HG02970 (cell line): ENCODE data around the gene DNAJC5.

ENCODE experiments used
- ATAC-seq: cut with Tn5 transposase; IDR thresholded peaks from one replicate; pipeline ENCODE4 v1.9.1; 2021; ENCODE audit warnings: mild to moderate bottlenecking, moderate library complexity, moderate number of reproducible peaks; ENCODE audit not compliant: unreplicated experiment, low FRiP score

The DNAJC5 gene

DNA sequence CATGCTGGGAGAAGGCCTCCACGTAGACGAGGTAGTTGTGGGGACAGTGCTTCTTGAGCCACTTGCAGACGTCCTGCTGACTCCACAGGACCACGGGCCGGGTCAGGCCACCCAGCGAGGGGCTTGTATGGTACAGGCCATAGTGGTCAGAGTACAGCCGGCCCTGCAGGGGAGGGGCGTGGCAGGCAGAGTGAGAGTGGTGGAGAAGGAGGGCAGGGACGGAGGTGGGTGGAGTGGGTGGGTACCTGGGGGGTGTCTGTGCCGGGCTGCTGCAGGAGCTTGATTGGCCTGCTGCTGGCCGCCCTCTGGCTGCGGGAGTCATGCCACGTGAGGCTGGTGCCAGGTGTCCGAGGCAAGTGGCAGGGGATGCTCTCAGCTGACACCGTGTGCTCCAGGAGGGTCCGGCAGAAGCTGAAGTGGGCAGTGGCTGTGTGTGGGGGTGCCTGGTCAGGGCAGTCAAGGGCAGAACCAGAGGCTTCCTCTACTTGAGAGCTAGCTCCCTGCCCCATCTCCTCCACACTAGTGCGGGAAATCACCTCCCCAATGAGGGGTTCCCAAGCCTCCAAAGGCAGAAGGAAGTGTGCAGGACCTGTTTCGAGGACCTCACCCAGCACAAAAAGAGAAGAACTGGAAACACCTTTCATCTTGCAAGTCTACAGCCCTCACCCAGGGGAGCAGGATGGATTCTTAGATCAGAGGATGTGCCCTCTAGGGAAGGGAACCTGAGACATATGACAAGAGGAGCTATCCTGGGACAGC, 82.2 kb downstream of the DNAJC5 start:
- ATAC-seq: no peak

DNA sequence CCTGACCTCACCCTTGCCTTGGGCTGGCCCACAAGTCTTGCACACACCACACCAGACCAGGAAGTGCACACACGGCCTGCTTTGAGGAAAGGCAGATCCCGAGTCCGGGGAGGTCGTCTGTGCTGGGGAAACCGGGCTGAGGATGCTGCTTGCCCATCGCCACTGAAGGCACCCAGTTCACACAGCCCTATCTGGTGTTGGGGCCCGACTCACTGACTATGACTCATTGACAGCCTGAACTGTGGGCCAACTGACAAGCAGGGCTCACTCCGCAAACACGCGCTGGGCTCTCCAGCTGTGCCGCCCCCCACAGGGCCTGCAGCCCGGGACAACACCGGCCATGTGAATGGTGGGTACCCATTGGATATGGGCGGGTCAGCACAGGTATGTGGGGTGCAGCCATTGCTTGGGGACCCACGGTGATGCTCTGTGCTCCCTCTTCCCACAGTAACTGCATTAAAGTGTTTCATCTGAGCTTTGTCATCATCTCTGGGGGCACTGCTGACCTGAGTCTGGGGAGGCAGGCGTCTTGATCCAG, 82.9 kb downstream of the DNAJC5 start:
- ATAC-seq: no peak

DNA sequence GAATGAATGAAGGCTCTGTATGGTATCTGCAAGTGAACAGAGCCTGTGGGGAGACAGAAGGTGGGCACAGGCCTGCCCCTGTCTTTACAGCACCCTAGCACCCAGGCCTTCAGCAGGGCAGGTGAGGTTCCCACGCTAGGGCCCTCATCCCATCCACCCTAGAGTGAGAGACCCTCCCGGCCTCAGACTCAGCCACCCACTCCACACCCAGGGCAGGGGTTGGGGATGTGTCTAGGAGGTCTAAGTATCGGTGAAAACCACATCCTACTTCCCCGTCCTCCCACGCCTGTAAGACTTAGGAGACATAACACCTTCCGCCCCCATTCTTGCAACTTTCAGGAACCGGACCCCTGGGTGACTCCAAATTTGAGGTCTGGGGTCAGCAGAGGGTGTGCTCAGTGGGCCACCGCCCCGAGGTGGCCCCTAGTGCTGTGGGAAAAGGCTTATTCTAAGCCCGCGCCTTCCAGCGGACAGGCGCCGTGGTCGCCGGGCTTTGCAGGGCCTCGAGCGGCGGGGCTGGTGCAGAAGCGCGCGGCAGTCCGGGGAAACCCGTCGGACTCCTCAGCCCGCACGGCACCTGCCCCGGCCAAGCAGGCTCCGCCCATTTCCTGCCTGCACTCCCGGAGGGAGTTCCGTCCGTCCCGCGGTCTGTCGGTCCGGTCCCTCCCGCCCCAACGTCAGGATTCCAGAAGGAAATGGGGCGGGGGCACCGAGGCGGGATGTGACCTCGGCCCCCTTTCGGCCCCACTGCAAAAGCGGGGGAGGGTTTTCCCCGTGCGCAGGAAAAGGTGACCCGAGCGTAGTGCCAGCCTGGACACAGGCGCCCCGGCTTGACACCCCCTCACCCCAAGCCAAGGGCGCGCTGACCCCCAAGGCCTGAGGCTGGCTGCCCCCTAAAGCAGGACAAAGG, 83.6 kb downstream of the DNAJC5 start:
- no peak for ATAC-seq

DNA sequence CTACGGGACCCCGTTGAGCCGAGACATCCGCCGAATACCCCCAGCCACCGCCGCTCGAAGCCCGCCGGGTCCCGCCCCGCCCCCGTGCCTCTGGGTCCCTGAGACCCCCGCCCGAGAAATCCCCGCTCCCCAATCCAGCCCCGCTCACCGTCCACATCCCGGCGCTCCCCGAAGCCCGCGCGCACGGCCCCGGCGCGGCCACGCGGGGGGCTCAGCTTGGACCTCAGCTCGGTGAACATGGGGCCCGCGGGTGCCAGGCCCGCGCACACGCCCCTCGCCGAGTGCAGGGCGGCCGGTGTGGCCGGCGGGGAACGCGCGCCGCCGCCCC, 84.3 kb downstream of the DNAJC5 start:
- no peak for ATAC-seq

DNA sequence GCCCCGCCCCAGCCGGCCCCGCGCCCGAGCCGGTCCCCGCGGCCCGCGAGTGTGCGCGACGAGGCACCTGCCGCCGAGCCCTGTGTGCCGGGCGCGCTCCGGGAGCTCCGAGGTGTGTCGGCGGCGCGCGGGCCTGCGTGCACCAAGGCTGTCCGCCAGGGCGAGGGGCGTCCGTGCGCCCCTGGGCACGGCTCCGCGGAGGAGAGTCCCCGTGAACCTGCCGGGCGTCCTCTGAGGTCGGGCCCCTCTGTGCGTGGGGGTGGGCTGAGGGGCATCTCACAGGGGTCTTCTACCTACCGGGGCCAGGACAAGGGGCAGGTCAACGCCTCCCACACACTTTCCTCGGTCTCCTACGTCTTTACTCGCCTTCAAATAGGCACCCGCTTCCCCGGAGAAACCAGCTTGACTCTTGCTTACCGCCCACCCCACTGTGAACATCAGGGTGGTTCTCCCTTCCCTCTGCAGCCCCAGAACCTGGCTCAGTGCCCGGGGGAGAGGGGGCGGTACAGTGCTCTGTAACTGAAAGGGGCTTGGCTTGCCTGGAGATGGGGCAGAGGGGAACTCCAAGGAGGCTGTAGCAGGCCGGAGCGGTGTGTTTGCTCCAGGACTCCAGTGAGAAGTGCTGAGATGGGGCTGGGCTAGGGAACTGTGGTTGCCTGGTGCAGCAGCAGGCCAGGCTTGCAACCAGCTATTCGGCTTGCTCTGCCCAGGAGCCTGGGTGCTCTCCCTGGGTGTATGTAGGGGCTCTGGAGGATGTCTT, 84.8 kb downstream of the DNAJC5 start, which contains the start of gene SAMD10:
Gene SAMD10, minus strand, starts transcription at position 86 of the 760 bp plus-strand sequence. CDS start 175 bp downstream, outside the sequence.
- peak; percentile 26 for ATAC-seq

DNA sequence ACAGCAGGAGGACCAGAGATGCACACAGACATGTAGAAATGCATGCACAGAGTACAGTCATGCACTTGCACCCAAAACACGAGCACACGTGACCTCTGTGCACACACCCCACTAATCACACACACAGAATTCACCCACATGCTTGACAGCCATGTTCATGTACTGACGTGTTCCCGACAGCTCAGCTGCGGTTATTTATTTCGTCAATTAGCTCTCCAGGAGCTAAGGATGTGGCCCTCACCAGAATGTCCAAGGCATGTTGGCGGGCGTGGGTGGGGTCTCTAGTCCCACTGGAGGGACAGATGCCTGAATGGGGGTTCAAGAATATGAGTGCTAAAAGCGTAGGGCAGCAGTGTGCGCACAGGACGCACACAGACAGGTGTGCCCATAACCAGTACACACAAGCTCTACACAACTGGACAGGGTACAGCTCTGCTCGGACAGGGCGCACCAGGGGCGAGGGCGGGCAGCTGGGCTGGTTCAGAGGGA, 85.4 kb downstream of the DNAJC5 start:
- peak; percentile 18 for ATAC-seq

DNA sequence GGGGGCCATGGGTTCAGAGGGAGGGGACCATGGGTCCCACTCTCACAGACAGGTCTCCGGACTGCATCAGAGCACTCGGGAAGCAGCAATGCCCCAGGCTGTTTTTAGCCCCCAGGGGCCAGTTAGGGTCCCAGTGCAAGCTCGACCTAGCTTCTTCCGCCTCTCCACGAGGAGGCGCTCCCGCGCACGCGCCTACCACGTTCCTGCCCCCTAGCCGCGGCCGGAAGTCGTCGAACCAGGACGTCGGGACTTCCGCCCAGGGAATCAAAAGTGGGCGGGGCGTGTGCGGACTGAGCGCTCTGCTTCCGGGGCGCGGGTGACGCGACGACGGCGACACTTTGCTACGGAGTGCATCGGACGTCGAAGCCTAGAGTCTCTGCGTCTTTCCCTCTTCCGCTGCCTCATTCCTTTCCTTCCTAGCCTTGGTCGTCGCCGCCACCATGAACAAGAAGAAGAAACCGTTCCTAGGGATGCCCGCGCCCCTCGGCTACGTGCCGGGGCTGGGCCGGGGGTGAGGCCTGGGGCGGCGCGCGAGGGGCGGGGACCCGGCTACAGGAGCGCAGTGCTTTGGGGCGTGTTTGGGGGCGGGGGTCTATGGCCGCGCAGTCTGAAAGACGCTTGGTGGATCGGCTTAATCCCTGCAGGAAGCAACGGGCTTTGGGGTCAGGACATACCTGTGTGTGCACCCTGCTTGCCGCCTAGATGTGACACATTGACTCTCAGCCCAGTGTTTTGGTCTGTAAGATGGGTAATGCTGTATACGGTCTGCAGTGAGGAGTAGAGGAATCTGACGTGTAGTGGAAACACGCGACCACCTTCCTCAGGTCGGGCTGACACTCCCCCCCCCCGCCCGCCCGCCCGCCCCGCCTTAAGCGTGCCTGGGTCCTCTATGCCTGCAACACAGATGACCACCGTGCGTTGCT, 86.1 kb downstream of the DNAJC5 start, which contains the start of gene PRPF6:
Gene PRPF6, plus strand, starts transcription at position 327 of the 923 bp plus-strand sequence. Its CDS starts 114 bp downstream, at position 441.
- ATAC-seq: peak; percentile 62

DNA sequence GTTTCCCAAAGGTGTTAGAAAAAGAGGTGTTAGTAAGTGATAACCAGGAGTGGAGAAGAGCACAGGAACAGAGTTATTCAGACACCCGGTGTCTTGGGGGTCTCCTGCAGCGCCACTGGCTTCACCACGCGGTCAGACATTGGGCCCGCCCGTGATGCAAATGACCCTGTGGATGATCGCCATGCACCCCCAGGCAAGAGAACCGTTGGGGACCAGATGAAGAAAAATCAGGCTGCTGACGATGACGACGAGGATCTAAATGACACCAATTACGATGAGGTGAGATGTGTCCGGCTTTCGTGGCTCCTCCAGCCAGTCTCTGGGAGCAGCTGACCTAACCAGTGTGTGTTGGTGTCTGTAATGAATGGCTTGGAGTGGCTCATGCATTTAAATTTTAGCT, 88.0 kb downstream of the DNAJC5 start:
- no peak for ATAC-seq
